HEK293 (cell line): ENCODE results near the gene KCNIP4.

Experiments used
- BCL11A ChIP-seq: fragments of 450-650 bp; formaldehyde crosslinking; IDR thresholded peaks from 2 replicates; pipeline ENCODE4 v1.5.1; 2016; ENCODE audit warnings: low read depth, missing biosample characterization, missing genetic modification characterization
- CTCF ChIP-seq: fragments of 450-650 bp; formaldehyde crosslinking; IDR thresholded peaks from 2 replicates; pipeline ENCODE4 v1.5.1; 2016; ENCODE audit warnings: missing biosample characterization, missing genetic modification characterization
- PRDM2 ChIP-seq: fragments of 450-650 bp; formaldehyde crosslinking; IDR thresholded peaks from 2 replicates; pipeline ENCODE4 v1.5.1; 2016; ENCODE audit warnings: missing biosample characterization, missing genetic modification characterization, borderline replicate concordance
- YY1 ChIP-seq: fragments of 450-650 bp; formaldehyde crosslinking; IDR thresholded peaks from 2 replicates; pipeline ENCODE4 v1.5.1; 2018; ENCODE audit warnings: missing biosample characterization, missing genetic modification characterization
- ZNF114 ChIP-seq: fragments of 450-650 bp; formaldehyde crosslinking; IDR thresholded peaks from 2 replicates; pipeline ENCODE4 v1.5.0; 2017; ENCODE audit warnings: missing biosample characterization, missing genetic modification characterization
- ZNF138 ChIP-seq: fragments of 450-650 bp; formaldehyde crosslinking; IDR thresholded peaks from 2 replicates; pipeline ENCODE4 v1.5.1; 2016; ENCODE audit warnings: missing biosample characterization, missing genetic modification characterization, borderline replicate concordance
- ZNF311 ChIP-seq: fragments of 450-650 bp; formaldehyde crosslinking; IDR thresholded peaks from 2 replicates; pipeline ENCODE4 v1.5.1; 2017; ENCODE audit warnings: missing biosample characterization, missing genetic modification characterization, borderline replicate concordance
- ZNF404 ChIP-seq: fragments of 450-650 bp; formaldehyde crosslinking; IDR thresholded peaks from 2 replicates; pipeline ENCODE4 v1.5.1; 2017; ENCODE audit warnings: missing biosample characterization, missing genetic modification characterization
- ZNF530 ChIP-seq: fragments of 450-650 bp; formaldehyde crosslinking; IDR thresholded peaks from 2 replicates; pipeline ENCODE4 v1.5.1; 2016; ENCODE audit warnings: low read depth, missing biosample characterization, missing genetic modification characterization
- ZNF660 ChIP-seq: fragments of 450-650 bp; IDR thresholded peaks from 2 replicates; pipeline ENCODE4 v1.5.1; 2018; ENCODE audit warnings: missing biosample characterization, mild to moderate bottlenecking, missing genetic modification characterization
- ZNF776 ChIP-seq: fragments of 450-650 bp; formaldehyde crosslinking; IDR thresholded peaks from 2 replicates; pipeline ENCODE4 v1.5.0; 2017; ENCODE audit warnings: missing biosample characterization, missing genetic modification characterization, borderline replicate concordance
- ZNF843 ChIP-seq: fragments of 450-650 bp; formaldehyde crosslinking; IDR thresholded peaks from 2 replicates; pipeline ENCODE4 v1.5.1; 2016; ENCODE audit warnings: missing biosample characterization, missing genetic modification characterization

DNA sequence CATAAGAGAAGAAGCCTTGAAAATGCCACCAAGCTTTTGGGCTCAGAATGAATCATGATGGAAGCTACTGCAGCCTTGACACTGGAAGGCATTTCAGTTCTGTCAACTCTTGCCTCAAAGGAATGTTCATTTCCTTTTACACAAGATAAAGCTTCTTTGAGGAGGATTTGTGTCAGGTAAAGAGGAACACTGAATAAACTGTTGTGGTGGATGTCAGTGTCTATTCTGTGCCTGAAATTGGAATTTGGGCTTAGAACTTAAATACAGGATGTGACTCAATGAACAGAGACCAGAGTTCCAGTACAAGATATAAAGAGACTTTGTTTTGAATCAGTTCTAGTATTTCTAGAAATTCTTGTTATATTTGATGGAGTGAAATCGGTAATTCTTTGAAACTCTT lies 935.1 kb downstream of the KCNIP4 start:
- no peak for TF ChIP-seq CTCF (tag by site-specific recombination)
- TF ChIP-seq YY1 (tag by site-specific recombination), result no peak
- TF ChIP-seq ZNF114 (tag by site-specific recombination), result no peak
- TF ChIP-seq ZNF311, result no peak
- TF ChIP-seq ZNF404 (tag by site-specific recombination), result no peak
- TF ChIP-seq ZNF776 (tag by site-specific recombination), result no peak
- TF ChIP-seq ZNF843 (tag by site-specific recombination), result no peak
- TF ChIP-seq ZNF530, result no peak
- TF ChIP-seq ZNF138, result no peak
- TF ChIP-seq BCL11A, result no peak
- TF ChIP-seq PRDM2 (tag by site-specific recombination), result no peak
- TF ChIP-seq ZNF660, result no peak
